ENCODE data around the gene DNAJC13.

GRCh38 chr3:132569153-132569552 lies 151.9 kb downstream of the DNAJC13 start:
- TF ChIP-seq POLR2AphosphoS5 (IDR thresholded peaks at IDR 0.05; ENCODE audit: low read depth, low read length) = no peak
- no peak for TF ChIP-seq POLR2A (IDR thresholded peaks at IDR 0.05; ENCODE audit: borderline replicate concordance, extremely low read depth, insufficient read depth, insufficient read length)
- TF ChIP-seq EGR1 (IDR thresholded peaks at IDR 0.05; ENCODE audit: low read depth) = no peak
- TF ChIP-seq EZH2 (IDR thresholded peaks at IDR 0.05) = no peak
- TF ChIP-seq, protein P1, sequence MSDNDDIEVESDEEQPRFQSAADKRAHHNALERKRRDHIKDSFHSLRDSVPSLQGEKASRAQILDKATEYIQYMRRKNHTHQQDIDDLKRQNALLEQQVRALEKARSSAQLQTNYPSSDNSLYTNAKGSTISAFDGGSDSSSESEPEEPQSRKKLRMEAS (IDR thresholded peaks at IDR 0.05) = no peak
- TF ChIP-seq SIN3A (IDR thresholded peaks at IDR 0.05; ENCODE audit: low read depth) = no peak
- TF ChIP-seq REST (IDR thresholded peaks at IDR 0.05; ENCODE audit: low read depth) = no peak
- TF ChIP-seq CEBPB (IDR thresholded peaks at IDR 0.05; ENCODE audit: low read depth) = no peak
- TF ChIP-seq CTCF (IDR thresholded peaks at IDR 0.05 in 2 of 3, conservative IDR thresholded peaks at IDR 0.05 in 1 of 3; ENCODE audit: borderline replicate concordance in 1 of 3, insufficient read depth in 1 of 3, low read depth in 2 of 3, low read length in 2 of 3) = no peak
- TF ChIP-seq YY1 (IDR thresholded peaks at IDR 0.05; ENCODE audit: extremely low read depth, insufficient replicate concordance, low read depth, low read length) = no peak
- no peak for TF ChIP-seq RAD21 (IDR thresholded peaks at IDR 0.05; ENCODE audit: low read depth)
